GM20000 (cell line): ENCODE results near the gene PLEKHG4.

ENCODE experiments used
- DNase-seq: peaks from one replicate; pipeline ENCODE4 v3.0.0; 2012; ENCODE audit warnings: low spot score
- CTCF ChIP-seq: IDR thresholded peaks from 2 replicates; pipeline ENCODE4 v1.5.1; 2012; ENCODE audit warnings: mild to moderate bottlenecking, control low read depth; ENCODE audit errors: extremely low read depth, missing control alignments

PLEKHG4 gene

GRCh38 chr16:67242138-67242730 lies 37.1 kb upstream of the PLEKHG4 start:
- no peak for DNase-seq
- TF ChIP-seq CTCF = no peak

- no peak for DNase-seq
- TF ChIP-seq CTCF = no peak
Observed at GRCh38 chr16:67243481-67243880, 35.9 kb upstream of the PLEKHG4 start.

- TF ChIP-seq CTCF = no peak
- peak; percentile 90 for DNase-seq
Observed at GRCh38 chr16:67244387-67245185, 34.7 kb upstream of the PLEKHG4 start.

GRCh38 chr16:67245186-67245585 lies 34.1 kb upstream of the PLEKHG4 start:
- DNase-seq = no peak
- TF ChIP-seq CTCF = no peak

GRCh38 chr16:67245674-67246080 lies 33.7 kb upstream of the PLEKHG4 start:
- no peak for DNase-seq

GRCh38 chr16:67246081-67246755 lies 33.1 kb upstream of the PLEKHG4 start:
- peak; percentile 79 for DNase-seq
- peak; percentile 37 for TF ChIP-seq CTCF

More at GRCh38 chr16:67245674-67246080, 33.7 kb upstream of the PLEKHG4 start:
- TF ChIP-seq CTCF = no peak

- peak; percentile 60 for DNase-seq
- no peak for TF ChIP-seq CTCF
Observed at GRCh38 chr16:67246756-67247191, 32.6 kb upstream of the PLEKHG4 start.
